Measurements from ENCODE around the gene FAHD2A.
A peak's percentile ranks its signal among the peaks of the same experiment; 100 is the strongest.
"Not testable (repeated sequence)": the region's sequence is repeated elsewhere in the genome, so short reads cannot be mapped to it uniquely, and the experiment has no call there.

FAHD2A gene

GRCh38 chr2:95402370-95403203 is at the start of gene FAHD2A:
TSS of gene FAHD2A (plus strand) at chr2:95402708. CDS start at chr2:95405559, 2,851 bp downstream.
- peak; percentile 58 for DNase-seq

- DNase-seq: no peak
Observed at GRCh38 chr2:95353055-95353575, 49.4 kb upstream of the FAHD2A start.

- no peak for DNase-seq
Observed at GRCh38 chr2:95353613-95354468, 48.7 kb upstream of the FAHD2A start.

- no peak for DNase-seq
Observed at GRCh38 chr2:95354469-95354901, 48.0 kb upstream of the FAHD2A start.

- no peak for DNase-seq
Observed at GRCh38 chr2:95354925-95355324, 47.6 kb upstream of the FAHD2A start.

DNA sequence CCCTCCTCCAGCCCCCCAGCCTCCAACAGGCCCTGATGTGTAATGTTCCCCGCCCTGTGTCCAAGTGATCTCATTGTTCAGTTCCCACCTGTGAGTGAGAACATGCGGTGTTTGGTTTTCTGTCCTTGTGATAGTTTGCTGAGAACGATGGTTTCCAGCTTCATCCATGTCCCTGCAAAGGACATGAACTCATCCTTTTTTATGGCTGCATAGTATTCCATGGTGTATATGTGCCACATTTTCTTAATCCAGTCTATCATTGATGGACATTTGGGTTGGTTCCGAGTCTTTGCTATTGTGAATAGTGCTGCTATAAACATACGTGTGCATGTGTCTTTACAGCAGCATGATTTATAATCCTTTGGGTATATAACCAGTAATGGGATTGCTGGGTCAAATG is 47.0 kb upstream of the FAHD2A start:
- DNase-seq: not testable (repeated sequence)

DNA sequence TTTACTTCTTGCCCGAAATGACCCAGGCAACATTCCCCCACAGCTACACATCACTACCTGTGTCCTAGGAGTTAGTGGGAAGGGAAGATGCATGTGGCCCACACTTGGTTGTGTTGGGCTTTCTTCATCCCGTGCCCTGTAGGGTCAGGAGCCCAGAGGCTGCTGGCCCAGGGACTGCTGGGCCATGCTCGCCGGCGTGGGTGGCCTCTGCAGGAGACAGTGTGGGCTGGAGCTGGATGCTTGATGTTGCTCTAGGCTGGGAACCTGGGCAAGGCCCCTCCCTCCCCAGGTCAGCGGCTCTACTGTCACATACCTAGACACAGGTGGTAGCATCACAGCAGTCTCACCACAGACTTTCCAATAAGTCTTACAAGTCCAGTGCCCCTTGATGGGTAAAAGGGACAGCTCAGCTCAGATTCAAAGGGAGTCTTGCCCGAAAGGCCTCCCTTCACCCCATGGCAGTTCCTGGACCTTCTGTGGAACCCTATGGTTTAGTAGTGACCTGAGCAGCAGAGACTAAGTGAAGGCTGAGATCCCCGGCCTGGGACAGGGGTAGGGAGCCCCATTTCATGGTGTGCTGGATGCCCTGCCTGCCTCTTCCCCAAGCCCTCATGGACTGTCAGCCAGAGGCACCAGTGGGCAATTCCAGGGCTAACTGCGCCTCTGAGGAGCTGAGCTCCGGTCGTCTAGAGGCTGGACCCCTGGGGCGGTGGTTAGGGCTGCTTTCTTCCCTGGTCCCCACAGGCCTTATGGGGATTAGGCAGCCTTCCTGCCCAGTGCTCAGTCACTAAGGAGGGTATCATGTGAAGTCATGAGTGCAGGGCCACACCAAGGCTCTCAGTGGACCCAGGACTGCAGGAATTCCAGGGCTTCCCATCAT is 45.4 kb upstream of the FAHD2A start:
- no peak for DNase-seq

DNA sequence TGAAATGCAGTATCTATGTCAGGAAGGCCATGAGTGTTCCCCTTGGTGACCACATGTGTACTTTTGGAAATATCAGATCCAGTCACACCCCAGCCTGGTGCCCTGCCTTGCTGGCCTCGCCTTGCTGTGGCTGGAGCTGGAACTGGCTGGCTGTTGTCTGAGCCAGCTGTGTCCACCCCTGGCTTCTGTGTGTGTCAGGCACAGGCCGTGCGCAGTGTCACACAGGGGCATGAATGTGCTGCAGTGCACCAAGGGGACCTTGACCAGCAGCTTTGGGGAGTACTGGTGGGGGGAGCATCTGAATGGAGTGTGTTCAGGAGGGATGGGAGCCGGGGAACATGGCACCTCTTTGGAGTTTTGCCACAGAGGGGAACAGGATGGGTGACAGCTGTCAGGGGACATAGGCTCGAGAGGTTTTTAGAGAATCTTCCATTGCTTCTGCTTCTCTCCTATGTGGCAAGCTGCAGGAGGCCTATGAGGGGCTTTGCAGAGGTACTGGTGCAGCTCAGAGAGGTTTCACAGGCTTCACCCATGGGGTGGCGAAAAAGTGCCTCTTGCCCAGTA is 44.7 kb upstream of the FAHD2A start:
- DNase-seq: no peak

DNA sequence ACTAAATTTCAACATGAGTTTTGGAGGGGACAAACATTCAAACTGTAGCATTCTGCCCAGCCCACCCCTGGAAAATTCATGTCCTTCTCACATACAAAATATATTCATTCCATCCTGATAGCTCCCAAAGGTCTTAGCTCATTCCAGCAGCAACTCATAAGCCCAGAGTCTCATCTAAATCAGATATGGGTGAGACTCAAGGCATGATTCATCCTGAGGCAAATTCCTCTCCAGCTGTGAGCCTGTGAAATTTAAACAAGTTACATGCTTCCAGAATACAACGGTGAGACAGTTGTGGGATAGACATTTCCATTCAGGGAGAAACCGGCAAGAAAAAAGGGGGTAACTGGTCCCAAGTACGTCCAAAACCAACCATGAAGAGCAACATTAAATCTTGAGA is 43.5 kb upstream of the FAHD2A start:
- no peak for DNase-seq

- DNase-seq: no peak
Observed at GRCh38 chr2:95359501-95359930, 43.0 kb upstream of the FAHD2A start.

GRCh38 chr2:95361216-95361980 is 41.1 kb upstream of the FAHD2A start:
- DNase-seq: no peak

GRCh38 chr2:95362486-95362885 is 40.0 kb upstream of the FAHD2A start:
- DNase-seq: no peak

- no peak for DNase-seq
Observed at GRCh38 chr2:95366514-95366913, 36.0 kb upstream of the FAHD2A start.

- no peak for DNase-seq
Observed at GRCh38 chr2:95372216-95372829, 30.2 kb upstream of the FAHD2A start.

- DNase-seq: no peak
Observed at GRCh38 chr2:95372845-95373244, 29.7 kb upstream of the FAHD2A start.

GRCh38 chr2:95374029-95374428 is 28.5 kb upstream of the FAHD2A start:
- DNase-seq: no peak

GRCh38 chr2:95374451-95374920 is 28.0 kb upstream of the FAHD2A start:
- no peak for DNase-seq

GRCh38 chr2:95374921-95375471 is 27.5 kb upstream of the FAHD2A start:
- no peak for DNase-seq

DNA sequence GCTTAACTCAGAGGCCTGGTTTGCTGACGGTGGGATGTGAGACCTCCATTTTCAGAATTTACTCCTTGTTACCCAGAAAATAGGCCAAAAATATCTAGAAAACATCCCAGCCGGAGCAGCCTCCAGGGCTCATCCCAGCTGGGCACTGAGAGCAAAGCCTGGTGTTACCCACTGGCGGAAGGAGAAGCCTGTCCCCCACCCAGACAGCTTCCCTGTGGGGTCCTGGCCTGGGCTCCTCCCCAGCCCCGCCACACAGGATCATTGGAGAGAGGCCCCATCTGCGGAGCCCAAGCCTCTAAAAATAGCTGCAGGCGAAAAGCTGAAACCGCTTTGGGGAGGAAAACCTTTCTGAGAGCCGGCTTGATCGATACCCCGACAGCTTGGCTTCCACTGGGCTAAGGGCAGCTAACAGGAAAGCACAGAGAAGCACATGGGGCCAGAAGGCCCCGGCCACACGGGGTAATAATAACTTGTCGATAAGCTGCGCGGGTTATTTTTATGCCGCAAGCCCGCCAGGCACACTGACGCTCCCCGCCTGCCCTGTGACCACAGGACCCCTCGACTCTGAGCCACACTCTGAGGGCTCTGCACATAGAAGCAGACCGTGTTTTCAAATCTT is 26.9 kb upstream of the FAHD2A start:
- DNase-seq: no peak

Measured in GOT3 (cell line).